NT2/D1 (cell line): Measurements from ENCODE around the gene MAPK13.

Source experiments
- DNase-seq: peaks from one replicate; pipeline ENCODE4 v3.0.0-alpha.2; 2011; ENCODE audit warnings: low read depth, low spot score
- H3K27me3 ChIP-seq: 2 replicates; pipeline ENCODE4 v1.6.0; 2011; ENCODE audit warnings: mild to moderate bottlenecking; ENCODE audit not compliant: insufficient read length, insufficient read depth
- H3K36me3 ChIP-seq: 2 replicates; pipeline ENCODE4 v1.6.1; 2011; ENCODE audit warnings: mild to moderate bottlenecking, low read length, mixed read lengths; ENCODE audit not compliant: insufficient read depth, insufficient read length
- H3K4me1 ChIP-seq: 2 replicates; pipeline ENCODE4 v1.5.1; 2011; ENCODE audit not compliant: insufficient read depth, insufficient read length
- H3K4me3 ChIP-seq: 2 replicates; pipeline ENCODE4 v1.5.1; 2011; ENCODE audit warnings: low read depth; ENCODE audit not compliant: insufficient read length
- H3K9ac ChIP-seq: 2 replicates; pipeline ENCODE4 v1.6.0; 2011; ENCODE audit warnings: low read depth; ENCODE audit not compliant: insufficient read length
- H3K9me3 ChIP-seq: 2 replicates; pipeline ENCODE4 v1.5.1; 2011; ENCODE audit warnings: mild to moderate bottlenecking, low read length; ENCODE audit not compliant: insufficient read depth
- SUZ12 ChIP-seq: IDR thresholded peaks from 2 replicates; pipeline ENCODE4 v1.6.1; 2011; ENCODE audit not compliant: insufficient read length, insufficient read depth; ENCODE audit errors: extremely low read depth
- YY1 ChIP-seq: IDR thresholded peaks from 2 replicates; pipeline ENCODE4 v1.6.1; 2011; ENCODE audit not compliant: insufficient read length, insufficient read depth
- ZNF274 ChIP-seq: IDR thresholded peaks from 2 replicates; pipeline ENCODE4 v1.6.1; 2011; ENCODE audit warnings: mild to moderate bottlenecking, low read depth, low read length

MAPK13 gene

DNA sequence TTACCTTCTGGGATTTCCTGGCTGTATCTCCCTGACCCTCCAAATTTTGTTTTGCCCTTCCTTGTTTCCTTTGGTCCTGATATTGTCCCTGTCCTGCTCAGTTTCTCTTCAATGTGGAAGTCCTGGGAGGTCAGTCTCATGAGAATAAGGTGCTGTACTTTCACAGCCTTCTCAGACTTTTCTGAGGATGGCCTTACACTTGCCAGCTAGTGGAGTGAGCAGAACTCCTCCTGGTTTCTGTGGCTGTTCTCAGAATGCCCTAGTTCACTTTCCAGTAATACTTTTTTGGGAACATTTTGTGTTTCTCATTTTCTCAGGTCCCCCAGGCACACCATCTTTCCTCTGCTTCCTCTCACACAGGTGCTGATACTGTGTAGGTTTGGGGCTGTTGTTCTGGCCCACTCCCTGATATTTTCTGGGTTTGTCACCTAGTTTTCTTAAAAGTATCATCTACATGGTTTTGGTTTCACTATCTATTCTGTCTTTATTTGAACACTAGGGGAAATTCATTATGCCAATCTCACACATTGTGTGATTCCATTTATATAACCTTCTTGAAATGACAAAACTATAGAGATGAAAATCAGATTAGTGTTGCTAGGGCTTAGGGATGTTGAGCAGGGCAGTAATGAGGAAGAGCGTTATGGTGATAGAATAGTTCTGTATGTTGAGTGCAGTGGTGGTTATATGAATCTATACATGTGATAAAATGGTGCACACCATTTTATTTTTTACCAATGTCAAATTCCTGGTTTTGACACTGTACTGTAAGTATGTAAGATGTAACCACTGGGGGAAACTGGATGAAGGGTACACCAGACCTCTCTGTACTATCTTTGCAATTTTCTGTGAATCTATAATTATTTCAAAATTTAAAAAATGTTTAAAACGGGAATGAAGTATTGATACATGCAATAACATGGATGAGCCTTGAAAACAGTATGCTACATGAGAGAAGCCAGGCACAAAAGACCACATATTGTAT is 39.0 kb downstream of the MAPK13 start:
- no peak for DNase-seq
- no peaks in the 10 kb centered on the region for H3K9me3 ChIP-seq
- H3K27me3 ChIP-seq: no peaks in the 10 kb centered on the region
- TF ChIP-seq YY1 (no peak), SUZ12 (no peak), ZNF274 (no peak)
- no peak overlapping the region for H3K4me3 ChIP-seq
- H3K4me1 ChIP-seq: no peaks in the 10 kb centered on the region
- H3K9ac ChIP-seq: no peak overlapping the region
- H3K36me3 ChIP-seq: no peaks in the 10 kb centered on the region

DNA sequence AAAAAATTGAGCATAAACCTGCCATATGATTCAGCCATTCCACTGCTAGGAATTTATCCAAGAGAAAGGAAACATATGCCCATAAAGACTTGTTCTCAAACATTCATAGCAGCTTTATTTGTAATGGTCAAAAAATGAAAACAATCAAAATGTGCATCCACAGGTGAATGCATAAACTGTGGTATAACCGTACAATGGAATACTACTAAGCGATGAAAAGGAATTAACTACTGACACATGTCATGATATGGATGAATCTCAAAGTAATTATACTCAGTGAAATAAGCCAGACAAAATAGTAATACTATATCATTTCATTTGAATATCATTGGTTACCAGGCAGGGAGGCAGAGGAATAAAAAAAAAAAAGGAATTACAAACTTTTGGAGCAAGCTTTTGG is 40.4 kb downstream of the MAPK13 start:
- H3K4me1 ChIP-seq: no peaks in the 10 kb centered on the region
- no peaks in the 10 kb centered on the region for H3K9me3 ChIP-seq
- no peaks in the 10 kb centered on the region for H3K36me3 ChIP-seq
- H3K27me3 ChIP-seq: no peaks in the 10 kb centered on the region
- DNase-seq: no peak
- no peak overlapping the region for H3K4me3 ChIP-seq
- H3K9ac ChIP-seq: no peak overlapping the region
- no peak for TF ChIP-seq SUZ12
- no peak for TF ChIP-seq ZNF274
- TF ChIP-seq YY1: no peak

DNA sequence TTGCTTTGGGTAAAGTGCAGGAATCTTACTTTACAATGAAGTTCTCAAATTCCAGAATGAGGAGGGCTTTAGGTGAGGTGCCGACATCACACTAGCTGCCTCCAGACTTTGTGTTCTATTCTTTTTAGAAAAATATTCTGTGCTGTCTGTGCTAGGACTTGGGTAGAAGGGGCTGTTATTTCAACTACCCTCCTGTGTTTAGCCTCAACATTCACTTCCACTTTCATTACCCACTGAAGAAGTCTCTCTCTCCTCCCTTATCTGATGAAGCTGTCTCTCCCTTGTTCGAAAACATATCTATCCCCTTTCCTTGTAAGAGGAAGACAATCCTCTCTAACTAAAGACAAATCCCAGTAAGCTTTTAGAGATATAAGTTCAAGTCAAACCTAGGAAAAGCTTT is 41.3 kb downstream of the MAPK13 start:
- TF ChIP-seq YY1 (no peak), ZNF274 (no peak), SUZ12 (no peak)
- Histone ChIP-seq H3K27me3 (no peaks in the 10 kb centered on the region), H3K9me3 (no peaks in the 10 kb centered on the region), H3K4me3 (no peak overlapping the region), H3K36me3 (no peaks in the 10 kb centered on the region), H3K4me1 (no peaks in the 10 kb centered on the region), H3K9ac (no peak overlapping the region)
- DNase-seq: no peak

DNA sequence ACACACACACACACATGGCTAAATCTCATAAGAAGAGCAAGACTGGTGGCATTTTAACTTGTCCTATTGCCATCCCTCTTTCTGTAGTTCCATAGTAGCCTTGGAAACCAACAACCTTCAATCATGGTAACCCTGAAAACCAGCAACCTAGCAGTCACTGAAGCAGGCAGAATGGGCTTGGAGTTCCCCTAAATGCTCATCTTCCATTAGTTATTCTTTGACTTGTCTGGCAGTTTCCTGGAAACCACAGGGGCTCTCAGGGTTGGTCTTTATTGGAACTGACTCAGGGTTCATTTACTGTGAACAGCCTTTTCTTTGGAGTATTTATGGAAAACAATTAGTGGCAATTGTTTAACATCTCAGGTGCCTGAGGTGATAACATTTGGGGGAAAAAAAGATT is 46.9 kb downstream of the MAPK13 start:
- H3K4me3 ChIP-seq: no peak overlapping the region
- TF ChIP-seq YY1: no peak
- no peak for TF ChIP-seq ZNF274
- TF ChIP-seq SUZ12: no peak
- DNase-seq: no peak
- H3K4me1 ChIP-seq: no peaks in the 10 kb centered on the region
- no peaks in the 10 kb centered on the region for H3K27me3 ChIP-seq
- H3K9me3 ChIP-seq: peaks cover 5% of the 10 kb centered on the region; the same call in 1 of the 2 replicates
- H3K36me3 ChIP-seq: no peaks in the 10 kb centered on the region
- no peak overlapping the region for H3K9ac ChIP-seq

DNA sequence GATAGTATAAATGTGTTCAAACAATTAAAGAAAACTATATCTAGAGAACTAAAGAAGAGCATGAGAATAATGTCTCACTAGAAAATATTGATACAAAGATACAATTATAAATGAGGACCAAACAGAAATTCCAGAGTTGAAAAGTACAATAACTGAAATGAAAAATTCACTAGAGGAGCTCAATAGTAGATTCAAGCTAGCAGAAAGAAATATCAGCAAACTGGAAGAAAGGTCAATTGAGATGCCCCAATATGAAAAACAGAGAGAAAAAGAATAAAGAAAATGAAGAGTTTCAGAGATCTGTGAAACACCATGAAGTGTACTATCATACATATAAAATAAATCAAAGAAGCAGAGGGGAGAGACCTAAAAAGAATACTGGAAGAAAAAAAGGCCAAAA is 48.2 kb downstream of the MAPK13 start:
- no peak overlapping the region for H3K4me3 ChIP-seq
- H3K9ac ChIP-seq: no peak overlapping the region
- no peaks in the 10 kb centered on the region for H3K4me1 ChIP-seq
- H3K36me3 ChIP-seq: no peaks in the 10 kb centered on the region
- no peaks in the 10 kb centered on the region for H3K27me3 ChIP-seq
- TF ChIP-seq SUZ12 (no peak), ZNF274 (no peak)
- no peak for DNase-seq
- peaks cover 5% of the 10 kb centered on the region; the same call in 1 of the 2 replicates for H3K9me3 ChIP-seq

DNA sequence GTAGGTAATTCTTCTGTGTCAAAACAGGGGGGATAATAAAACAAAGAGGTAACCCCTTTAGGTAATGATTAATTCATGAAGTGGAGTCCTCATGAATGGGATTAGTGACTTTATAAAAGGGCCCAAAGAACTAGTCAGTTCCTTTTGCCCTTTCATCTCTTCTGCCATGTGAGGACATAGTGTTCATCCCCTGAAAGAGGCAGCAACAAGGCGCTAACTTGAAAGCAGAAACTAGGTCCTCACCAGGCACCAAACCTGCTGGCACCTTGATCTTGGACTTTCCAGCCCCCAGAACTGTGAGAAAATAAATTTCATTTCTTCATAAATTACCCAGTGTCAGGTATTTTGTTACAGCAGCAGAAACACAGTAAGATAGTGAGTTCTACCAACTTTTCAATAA is 49.8 kb downstream of the MAPK13 start:
- no peak for TF ChIP-seq ZNF274
- no peak for TF ChIP-seq YY1
- Histone ChIP-seq H3K4me3 (no peak overlapping the region), H3K4me1 (no peaks in the 10 kb centered on the region), H3K27me3 (no peaks in the 10 kb centered on the region), H3K9ac (no peak overlapping the region), H3K9me3 (peaks cover 5% of the 10 kb centered on the region; the same call in 1 of the 2 replicates), H3K36me3 (no peaks in the 10 kb centered on the region)
- DNase-seq: no peak

DNA sequence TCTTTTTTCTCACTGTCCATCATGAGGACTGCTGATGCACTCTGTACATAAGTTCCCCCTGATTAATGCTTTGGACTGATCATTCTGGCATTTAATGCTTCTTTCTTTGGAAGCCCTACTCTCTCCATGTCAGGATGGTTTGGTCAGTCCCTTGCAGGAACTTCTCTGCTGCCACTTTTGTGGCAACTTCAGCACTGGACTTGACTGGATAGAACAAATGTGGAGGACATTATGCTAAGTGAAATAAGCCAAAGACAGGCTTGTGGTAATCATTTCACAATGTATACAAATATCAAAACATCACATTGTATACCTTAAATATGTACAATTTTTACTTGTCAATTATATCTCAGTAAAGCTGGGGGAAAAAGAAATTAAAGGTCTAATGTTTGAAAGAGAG is 54.0 kb downstream of the MAPK13 start:
- Histone ChIP-seq H3K4me1 (no peaks in the 10 kb centered on the region), H3K4me3 (no peak overlapping the region), H3K27me3 (no peaks in the 10 kb centered on the region), H3K9ac (no peak overlapping the region), H3K9me3 (no peaks in the 10 kb centered on the region), H3K36me3 (no peaks in the 10 kb centered on the region)
- no peak for DNase-seq
- no peak for TF ChIP-seq YY1
- no peak for TF ChIP-seq ZNF274
- no peak for TF ChIP-seq SUZ12
